Measurements from ENCODE around the gene ATP9A.
"Not testable (repeated sequence)": the region's sequence is repeated elsewhere in the genome, so short reads cannot be mapped to it uniquely, and the experiment has no call there.

Gene ATP9A

DNA sequence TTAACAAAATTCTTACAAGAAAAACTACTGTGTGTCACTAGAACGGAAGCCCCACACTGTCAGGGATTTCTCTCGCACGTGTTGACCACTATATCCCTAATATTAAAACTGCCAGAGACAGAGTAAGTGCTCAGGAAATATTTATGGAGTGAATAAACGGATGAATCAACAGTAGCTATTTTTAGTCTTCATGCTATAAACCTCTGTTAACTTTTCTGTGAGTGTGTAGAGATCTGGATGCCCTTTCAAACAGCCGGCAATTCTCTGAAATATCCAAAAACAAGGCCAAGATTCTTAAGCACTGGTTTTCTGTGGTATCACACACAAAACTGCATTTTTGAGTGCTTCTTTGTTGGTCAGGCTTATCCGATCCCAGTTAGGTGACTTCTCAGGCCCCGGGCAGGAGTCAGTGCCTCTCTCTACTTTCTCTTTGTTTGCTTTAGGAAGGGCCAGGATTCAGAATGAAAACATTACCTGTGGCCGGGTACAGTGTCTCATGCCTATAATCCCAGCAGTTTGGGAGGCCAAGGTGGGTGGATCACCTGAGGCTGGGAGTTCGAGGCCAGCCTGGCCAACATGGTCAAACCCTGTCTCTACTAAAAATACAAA is 15.7 kb downstream of the ATP9A start:
- DNase-seq: no peak
- ATAC-seq (replicated peaks): no peak
- Mint-ChIP-seq H3K9me3 (no peaks in the 10 kb centered on the region), H3K4me1 (no peaks in the 10 kb centered on the region), H3K27me3 (no peaks in the 10 kb centered on the region), H3K36me3 (no peaks in the 10 kb centered on the region), H3K4me3 (no peak overlapping the region), H3K27ac (no peak overlapping the region)

DNA sequence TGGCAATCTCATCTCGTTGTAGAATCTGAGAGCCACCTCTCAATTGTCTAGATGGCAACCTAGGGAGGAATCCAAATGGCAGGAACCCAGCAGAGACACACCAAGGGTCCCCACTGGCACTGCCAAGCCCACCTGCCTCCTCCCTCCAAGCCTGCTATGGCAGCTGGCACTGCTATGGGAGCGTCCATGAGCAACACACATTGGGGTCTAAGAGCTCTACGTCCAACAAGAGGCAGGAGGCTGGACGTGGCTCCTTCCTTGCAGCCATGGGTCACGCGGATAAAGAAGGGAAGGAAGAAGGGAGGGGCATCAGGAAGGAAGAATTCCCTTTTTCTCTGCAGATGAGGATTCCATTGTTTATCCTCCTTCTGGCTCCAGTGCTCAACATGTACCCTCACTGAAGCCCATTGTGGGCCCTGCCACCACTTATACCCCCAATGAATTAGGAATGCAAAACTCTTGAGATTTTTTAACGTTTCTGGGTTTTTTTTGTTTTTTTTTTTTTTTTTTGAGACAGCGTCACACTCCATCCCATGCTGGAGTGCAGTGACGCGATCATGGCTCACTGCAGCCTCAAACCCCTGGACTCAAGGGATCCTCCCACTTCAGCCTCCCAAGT is 17.3 kb downstream of the ATP9A start:
- Mint-ChIP-seq H3K9me3 (no peaks in the 10 kb centered on the region), H3K27me3 (peaks cover 0 to under 1% of the 10 kb centered on the region in 2 donors), H3K27ac (no peak overlapping the region), H3K36me3 (no peaks in the 10 kb centered on the region), H3K4me3 (no peak overlapping the region), H3K4me1 (no peaks in the 10 kb centered on the region)
- no peak for DNase-seq
- ATAC-seq (replicated peaks): no peak

DNA sequence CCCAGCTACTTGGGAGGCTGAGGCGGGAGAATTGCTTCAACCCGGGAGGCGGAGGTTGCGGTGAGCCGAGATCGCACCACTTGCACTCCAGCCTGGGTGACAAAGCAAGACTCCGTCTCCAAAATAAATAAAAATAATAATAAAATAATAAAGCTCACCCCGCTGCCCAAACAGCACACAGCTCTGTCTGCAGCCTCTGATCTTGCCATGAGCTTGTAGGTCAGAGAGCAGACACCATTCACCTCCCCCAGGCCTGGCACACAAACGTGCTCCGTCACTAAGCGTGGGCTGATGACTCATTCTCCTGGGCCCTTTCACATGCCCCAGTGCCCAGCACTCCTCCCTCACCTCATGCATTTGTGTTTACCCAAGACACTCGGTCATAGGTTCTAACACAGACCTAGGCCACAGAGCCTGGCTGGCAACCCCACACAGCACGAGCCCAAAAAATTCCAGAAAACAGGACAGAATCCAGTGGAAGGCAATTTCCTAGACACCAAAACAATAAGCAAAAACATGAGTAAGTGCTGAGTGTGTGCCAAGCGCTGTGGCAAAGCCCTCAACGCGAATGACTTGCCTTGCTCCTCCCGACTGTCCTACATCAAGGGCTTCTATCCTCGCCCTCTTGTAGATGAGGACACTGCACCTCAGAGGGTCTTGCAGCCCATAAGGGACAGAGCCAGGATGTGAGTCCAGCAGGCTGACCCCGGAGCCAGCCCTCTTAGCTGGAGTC is 18.0 kb downstream of the ATP9A start:
- H3K27ac Mint-ChIP-seq: no peak overlapping the region
- H3K4me3 Mint-ChIP-seq: no peak overlapping the region
- ATAC-seq (replicated peaks) (peak; percentile 75 to 81), DNase-seq (no peak)
- H3K4me1 Mint-ChIP-seq: no peaks in the 10 kb centered on the region
- H3K9me3 Mint-ChIP-seq: no peaks in the 10 kb centered on the region
- H3K36me3 Mint-ChIP-seq: no peaks in the 10 kb centered on the region
- H3K27me3 Mint-ChIP-seq: peaks cover 0 to 5% of the 10 kb centered on the region in 2 donors

DNA sequence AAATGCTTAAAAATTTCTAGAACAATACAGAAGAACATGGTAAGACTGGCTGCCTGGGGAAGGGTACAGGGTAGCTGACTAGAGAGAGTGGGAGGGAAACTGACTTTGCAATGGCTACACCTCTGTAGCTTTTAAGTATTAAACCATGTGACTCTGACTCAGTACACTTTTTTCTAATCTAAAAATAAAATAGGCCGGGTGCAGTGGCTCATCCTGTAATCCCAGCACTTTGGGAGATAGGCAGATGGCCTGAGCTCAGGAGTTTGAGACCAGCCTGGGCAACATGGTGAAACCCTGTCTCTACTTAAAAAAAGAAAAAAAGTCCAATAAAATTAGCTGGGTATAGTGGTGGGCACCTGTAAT is 18.5 kb downstream of the ATP9A start:
- Mint-ChIP-seq H3K36me3 (no peaks in the 10 kb centered on the region), H3K27me3 (peaks cover 0 to 6% of the 10 kb centered on the region in 2 donors), H3K4me3 (no peak overlapping the region), H3K27ac (no peak overlapping the region), H3K4me1 (no peaks in the 10 kb centered on the region), H3K9me3 (no peaks in the 10 kb centered on the region)
- DNase-seq (no peak), ATAC-seq (replicated peaks) (no peak)

DNA sequence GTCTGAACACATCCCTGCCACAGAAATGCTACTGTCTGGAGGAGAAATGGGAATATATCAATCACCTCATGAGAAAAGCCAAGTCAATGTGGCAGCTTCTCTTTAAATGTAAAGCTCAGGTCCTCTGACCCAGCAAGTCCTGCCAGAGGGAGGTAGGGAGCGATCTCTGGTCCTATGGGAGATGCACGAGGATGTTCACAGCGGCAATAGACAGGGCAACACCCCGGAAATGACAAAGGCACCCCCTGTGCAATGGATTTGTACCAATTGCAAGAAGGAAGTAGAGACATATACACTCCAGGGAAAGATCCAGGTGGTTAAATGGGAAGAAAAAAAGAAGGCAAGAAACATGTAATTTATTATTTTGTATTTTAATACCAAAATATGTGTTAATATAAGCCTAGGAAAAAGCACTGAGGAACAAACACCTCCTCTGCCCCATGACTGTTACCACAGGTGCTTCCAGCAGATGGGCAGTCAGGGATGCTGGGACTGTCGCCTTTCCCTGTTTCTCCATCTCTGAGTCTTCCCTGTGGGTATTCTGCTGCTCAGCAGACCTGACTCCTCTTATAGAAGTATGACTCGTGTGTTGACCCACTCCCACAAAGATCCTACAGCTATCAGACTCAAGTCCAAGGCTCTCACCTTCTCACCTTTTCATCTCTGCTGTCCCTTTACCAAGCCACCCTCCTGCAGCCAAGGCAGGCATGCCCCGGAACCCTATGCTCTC is 20.8 kb downstream of the ATP9A start:
- ATAC-seq (replicated peaks) (no peak), DNase-seq (no peak)
- Mint-ChIP-seq H3K27ac (no peak overlapping the region), H3K9me3 (no peaks in the 10 kb centered on the region), H3K27me3 (peaks cover 0 to 12% of the 10 kb centered on the region in 2 donors), H3K4me1 (no peaks in the 10 kb centered on the region), H3K36me3 (no peaks in the 10 kb centered on the region), H3K4me3 (no peak overlapping the region)

DNA sequence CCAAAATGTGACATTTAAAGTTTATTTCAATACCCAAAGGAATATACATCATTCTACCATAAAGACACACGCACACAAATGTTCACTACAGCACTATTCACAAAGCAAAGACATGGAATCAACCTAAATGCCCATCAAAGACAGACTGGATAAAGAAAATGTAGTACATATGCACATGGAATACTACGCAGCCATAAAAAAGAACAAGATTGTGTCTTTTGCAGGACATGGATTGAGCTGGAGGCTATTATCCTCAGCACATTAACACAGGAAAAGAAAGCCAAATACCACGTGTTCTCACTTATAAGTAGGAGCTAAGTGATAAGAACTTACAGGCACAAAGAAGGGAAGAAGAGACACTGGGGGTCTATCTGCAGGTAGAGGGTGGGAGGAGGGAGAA is 22.4 kb downstream of the ATP9A start:
- Mint-ChIP-seq H3K4me1 (no peaks in the 10 kb centered on the region), H3K4me3 (no peak overlapping the region), H3K27ac (no peak overlapping the region), H3K9me3 (no peaks in the 10 kb centered on the region), H3K36me3 (no peaks in the 10 kb centered on the region), H3K27me3 (peaks cover 0 to 12% of the 10 kb centered on the region in 2 donors)
- ATAC-seq (replicated peaks) (no peak), DNase-seq (no peak)

DNA sequence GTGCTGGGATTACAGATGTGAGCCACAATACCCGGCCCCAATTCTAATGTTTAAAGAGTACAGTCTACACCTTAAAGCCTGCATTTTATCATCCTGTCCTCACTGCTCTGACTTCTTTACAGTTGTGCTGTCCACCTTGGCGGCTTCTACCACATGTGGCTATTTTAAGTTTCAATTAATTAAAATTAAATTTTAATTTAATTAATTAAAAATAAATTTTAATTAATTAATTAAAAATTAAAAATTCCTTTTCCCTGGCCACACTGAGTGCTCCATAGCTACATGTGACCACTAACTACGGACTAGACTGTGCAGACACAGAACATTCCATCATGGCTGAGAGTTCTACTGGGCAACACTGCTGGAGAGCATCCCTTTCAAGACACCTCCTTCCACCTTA is 27.4 kb downstream of the ATP9A start:
- DNase-seq (no peak), ATAC-seq (replicated peaks) (no peak)
- Mint-ChIP-seq H3K27me3 (peaks cover 0 to 11% of the 10 kb centered on the region in 2 donors), H3K4me1 (no peaks in the 10 kb centered on the region), H3K9me3 (no peaks in the 10 kb centered on the region), H3K27ac (no peak overlapping the region), H3K4me3 (no peak overlapping the region), H3K36me3 (no peaks in the 10 kb centered on the region)

DNA sequence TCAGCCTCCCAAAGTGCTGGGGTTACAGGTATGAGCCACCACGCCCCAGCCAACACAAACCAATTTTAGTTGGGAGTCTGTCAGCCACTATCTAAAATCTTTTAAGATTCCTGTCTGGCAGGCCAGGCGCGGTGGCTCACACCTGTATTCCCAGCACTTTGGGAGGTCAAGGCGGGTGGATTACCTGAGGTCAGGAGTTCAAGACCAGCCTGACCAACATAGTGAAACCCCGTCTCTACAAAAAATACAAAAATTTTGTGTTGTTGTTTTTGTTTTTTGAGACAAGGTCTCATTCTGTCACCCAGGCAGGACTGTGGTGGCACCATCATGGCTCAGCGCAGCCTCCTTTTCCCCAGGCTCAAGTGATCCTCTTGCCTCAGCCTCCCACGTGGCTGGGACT is 27.9 kb downstream of the ATP9A start:
- not testable (repeated sequence) for H3K36me3 Mint-ChIP-seq; ATAC-seq (replicated peaks); H3K4me1 Mint-ChIP-seq; H3K4me3 Mint-ChIP-seq; DNase-seq; H3K9me3 Mint-ChIP-seq; H3K27ac Mint-ChIP-seq; H3K27me3 Mint-ChIP-seq

DNA sequence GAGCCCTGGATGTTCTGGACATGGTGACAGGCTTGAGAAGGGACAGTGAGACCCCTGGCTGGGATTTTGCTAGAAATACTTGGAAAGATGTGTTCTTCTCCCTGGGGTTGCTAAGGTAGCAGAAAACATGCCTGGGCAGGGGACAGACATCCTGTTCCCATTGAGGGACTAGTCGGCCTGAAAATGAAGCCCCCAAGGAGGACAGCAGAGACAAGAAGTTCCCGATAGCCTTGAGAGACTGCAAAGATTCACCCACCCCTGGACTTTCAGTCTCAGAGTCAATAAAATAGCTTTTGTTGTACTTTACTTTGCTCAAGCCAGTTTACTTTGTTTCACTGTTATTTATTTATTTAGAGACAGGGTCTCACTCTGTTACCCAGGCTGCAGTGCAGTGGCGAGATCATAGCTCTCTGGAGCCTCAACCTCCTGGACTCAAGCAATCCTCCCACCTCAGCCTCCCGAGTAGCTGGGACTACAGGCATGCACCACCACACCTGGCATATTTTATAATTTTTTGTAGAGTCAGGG is 28.4 kb downstream of the ATP9A start:
- H3K4me3 Mint-ChIP-seq: no peak overlapping the region
- ATAC-seq (replicated peaks) (no peak), DNase-seq (no peak)
- peaks cover 0 to 7% of the 10 kb centered on the region in 2 donors for H3K27me3 Mint-ChIP-seq
- no peaks in the 10 kb centered on the region for H3K9me3 Mint-ChIP-seq
- no peaks in the 10 kb centered on the region for H3K4me1 Mint-ChIP-seq
- no peaks in the 10 kb centered on the region for H3K36me3 Mint-ChIP-seq
- H3K27ac Mint-ChIP-seq: no peak overlapping the region

DNA sequence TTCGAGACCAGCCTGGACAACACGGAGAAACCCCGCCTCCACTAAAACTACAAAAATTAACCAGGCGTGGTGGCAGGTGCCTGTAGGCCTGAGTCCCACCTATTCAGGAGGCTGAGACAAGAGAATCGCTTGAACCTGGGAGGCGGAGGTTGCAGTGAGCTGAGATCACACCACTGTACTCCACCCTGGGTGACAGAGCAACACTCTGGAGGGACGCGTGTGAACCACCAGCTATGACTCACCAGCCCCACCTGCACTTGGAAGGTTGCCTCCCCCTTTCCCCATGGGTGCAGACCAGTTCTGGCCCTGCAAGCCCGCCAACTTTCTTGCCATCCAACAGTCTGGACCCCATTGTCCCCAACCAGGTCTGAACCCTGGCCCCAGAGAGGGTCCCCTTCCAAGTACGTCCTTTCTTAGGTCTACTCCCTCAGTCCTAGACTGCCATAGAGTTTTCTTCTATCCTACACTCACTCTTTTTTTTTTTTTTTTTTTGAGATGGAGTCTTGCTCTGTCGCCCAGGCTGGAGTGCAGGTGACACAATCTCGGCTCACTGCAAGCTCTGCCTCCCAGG is 29.2 kb downstream of the ATP9A start:
- DNase-seq: no peak
- Mint-ChIP-seq H3K27me3 (peaks cover 0 to 4% of the 10 kb centered on the region in 2 donors), H3K36me3 (no peaks in the 10 kb centered on the region), H3K4me3 (no peak overlapping the region), H3K4me1 (no peaks in the 10 kb centered on the region), H3K9me3 (no peaks in the 10 kb centered on the region), H3K27ac (no peak overlapping the region)
- ATAC-seq (replicated peaks): no peak

DNA sequence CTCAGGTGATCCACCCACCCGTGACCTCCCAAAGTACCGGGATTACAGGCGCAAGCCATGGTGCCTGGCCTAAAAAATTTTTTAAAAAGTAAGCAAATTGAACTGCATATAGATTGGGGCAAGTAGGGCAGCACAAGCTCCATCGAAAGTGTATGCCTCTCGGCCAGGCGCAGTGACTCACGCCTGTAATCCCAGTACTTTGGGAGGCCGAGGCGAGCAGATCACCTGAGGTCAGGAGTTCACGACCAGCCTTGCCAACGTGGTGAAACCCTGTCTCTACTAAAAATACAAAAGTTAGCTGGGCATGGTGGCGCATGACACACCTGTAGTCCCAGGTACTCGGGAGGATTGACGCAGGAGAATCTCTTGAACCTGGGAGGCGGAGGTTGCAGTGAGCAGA is 29.9 kb downstream of the ATP9A start:
- ATAC-seq (replicated peaks); H3K36me3 Mint-ChIP-seq; H3K4me3 Mint-ChIP-seq; H3K9me3 Mint-ChIP-seq; DNase-seq; H3K4me1 Mint-ChIP-seq; H3K27ac Mint-ChIP-seq; H3K27me3 Mint-ChIP-seq: not testable (repeated sequence)

DNA sequence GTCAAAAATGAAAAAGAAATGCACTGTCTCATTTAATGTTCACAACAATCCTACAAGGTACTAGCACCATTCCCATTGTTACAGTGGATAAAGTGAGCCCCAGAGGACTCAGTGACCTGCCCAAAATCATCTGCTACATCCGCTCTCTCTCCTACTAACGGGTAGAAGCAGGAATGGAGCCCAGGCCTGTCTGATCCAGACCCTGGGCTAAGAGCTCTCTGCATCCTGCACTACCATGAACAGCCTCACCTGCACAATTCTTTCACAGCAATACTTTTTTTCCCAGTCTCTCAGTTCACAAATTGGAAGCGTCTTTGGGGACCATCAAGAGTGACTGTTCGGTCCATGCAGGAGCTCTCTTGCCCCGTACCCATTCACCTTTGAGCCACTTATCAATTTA is 31.2 kb downstream of the ATP9A start:
- peaks cover 6 to 7% of the 10 kb centered on the region in 2 donors for H3K27me3 Mint-ChIP-seq
- no peaks in the 10 kb centered on the region for H3K36me3 Mint-ChIP-seq
- DNase-seq (no peak), ATAC-seq (replicated peaks) (no peak)
- no peaks in the 10 kb centered on the region for H3K9me3 Mint-ChIP-seq
- no peak overlapping the region for H3K27ac Mint-ChIP-seq
- no peak overlapping the region for H3K4me3 Mint-ChIP-seq
- H3K4me1 Mint-ChIP-seq: peaks cover 3 to 4% of the 10 kb centered on the region in 2 donors

DNA sequence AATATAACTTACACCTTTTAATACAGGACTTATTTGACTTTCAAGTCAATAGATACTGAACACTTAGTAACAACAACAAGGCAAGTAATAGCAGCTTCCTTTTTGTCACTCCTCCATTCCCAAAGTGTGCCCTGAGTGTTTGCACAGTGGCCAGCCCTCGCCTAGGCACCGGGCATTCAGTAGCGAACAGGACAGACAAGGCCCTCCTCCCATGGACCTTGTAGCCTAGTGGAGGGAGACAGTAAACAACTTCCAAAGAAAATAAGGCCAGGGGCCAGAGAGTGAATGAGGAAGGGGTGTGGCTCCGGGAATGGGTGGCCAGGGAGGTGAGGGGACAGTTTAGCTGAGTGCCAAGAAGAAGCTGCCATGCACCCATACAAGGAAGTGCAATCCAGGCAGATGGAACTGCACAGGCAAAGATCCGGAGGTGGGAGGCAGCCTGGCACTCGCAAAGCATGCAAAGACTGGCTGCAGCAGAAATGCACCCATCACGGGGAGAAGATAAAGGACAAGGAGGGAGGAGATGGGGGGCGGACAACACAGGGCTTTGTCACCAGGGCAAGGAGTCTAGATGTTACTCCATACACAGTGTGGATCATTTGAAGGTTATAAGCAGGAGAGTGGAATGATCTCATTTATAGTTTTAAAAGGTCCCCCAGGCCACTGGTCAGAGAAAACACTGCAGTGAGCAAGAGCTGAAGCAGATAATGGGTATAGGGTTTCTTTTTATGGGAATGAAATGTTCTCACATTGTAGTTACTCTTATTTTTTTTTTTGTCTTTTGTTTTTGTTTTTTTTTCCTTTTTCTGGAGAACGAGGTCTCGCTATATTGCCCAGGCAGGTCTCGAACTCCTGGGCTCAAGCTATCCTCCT is 32.2 kb downstream of the ATP9A start:
- peaks cover 3 to 4% of the 10 kb centered on the region in 2 donors for H3K4me1 Mint-ChIP-seq
- peaks cover 6 to 7% of the 10 kb centered on the region in 2 donors for H3K27me3 Mint-ChIP-seq
- H3K27ac Mint-ChIP-seq: no peak overlapping the region
- no peak overlapping the region for H3K4me3 Mint-ChIP-seq
- ATAC-seq (replicated peaks): no peak
- H3K9me3 Mint-ChIP-seq: no peaks in the 10 kb centered on the region
- no peaks in the 10 kb centered on the region for H3K36me3 Mint-ChIP-seq
- no peak for DNase-seq

All from stimulated activated naive B cell treated with anti-CD40 and anti-IgM and Interleukin-4, amounts not matched to agents 10 μg/mL and 1 μg/mL and 100 μg/mL, for 72 hours (primary cell).